ENCODE data around the gene CERS6.

CERS6 gene

DNA sequence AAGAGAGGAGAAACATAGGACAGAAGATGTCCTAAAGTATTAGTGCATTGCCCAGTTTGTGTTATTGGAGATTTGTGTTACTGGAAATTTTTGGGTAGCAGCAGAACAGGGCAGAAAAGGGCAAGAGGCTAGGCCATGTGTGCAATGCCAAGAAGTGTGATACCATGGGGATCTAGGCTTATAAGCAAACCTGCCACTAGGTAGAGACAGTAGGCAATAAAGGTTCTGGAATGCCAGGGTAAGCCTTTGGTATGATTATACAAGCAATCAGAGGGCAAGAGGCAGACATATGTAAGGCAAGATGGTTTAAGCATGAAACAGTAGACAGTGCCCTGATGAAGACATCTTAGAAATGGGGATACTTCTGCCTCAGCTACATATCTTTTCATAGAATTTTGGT lies 12.3 kb upstream of the CERS6 start:
- no peak for DNase-seq

DNA sequence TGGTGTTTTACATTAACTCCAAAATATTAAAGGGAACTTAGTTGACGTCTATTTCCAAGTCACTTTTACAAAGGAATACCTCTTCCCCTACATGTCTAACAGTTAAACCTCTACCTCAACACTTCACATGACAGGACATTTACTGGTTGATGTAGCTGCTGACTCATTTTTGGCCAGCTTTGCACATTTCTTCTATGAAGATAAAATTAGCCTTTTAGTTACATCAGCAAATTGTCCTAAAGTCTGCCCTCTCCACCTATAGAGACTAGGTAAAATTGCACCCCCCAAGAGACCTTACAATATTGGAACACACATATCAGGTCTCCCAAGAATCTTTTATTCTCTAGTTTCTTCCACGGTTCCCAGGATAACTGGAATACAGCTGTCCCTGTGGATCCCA lies 10.1 kb upstream of the CERS6 start:
- DNase-seq: no peak

GRCh38 chr2:168448980-168449379 lies 7.1 kb upstream of the CERS6 start:
- no peak for DNase-seq

DNA sequence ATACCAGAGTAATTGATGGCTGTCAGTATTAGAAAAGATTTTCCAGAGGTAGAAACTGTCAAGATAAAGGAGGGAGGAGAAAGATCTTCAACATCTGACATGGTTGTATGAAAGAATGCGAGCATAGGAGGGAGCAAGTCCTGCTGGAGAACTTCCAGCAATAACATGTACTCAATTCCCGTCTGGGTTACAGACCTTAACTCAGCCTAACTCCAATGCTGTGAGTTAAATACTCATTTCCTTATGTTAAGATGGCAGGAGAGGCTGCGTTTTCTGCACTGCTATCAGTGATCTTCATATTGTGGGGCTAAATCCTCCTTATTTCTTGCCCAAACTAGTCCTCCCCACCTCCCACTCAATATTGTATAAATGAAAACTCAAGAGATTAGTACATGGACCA lies 6.7 kb upstream of the CERS6 start:
- no peak for DNase-seq

GRCh38 chr2:168450171-168450570 lies 5.9 kb upstream of the CERS6 start:
- no peak for DNase-seq

DNA sequence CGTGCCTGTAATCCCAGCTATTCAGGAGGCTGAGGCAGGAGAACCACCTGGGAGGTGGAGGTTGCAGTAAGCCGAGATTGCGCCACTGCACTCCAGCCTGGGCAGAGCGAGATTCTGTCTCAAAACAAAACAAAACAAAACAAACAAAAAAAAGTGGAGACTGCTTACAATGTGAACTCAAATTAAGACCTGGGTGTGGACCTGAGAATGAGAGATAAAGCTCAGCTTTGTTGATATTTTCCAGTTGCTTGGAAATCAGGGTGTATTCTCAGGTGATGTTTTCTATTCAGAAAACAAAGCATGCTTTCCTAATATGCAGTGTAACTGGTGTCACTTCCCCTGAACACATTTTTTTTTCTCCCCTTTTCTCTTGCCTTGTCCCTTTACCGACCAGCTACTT lies 5.3 kb upstream of the CERS6 start:
- no peak for DNase-seq

DNA sequence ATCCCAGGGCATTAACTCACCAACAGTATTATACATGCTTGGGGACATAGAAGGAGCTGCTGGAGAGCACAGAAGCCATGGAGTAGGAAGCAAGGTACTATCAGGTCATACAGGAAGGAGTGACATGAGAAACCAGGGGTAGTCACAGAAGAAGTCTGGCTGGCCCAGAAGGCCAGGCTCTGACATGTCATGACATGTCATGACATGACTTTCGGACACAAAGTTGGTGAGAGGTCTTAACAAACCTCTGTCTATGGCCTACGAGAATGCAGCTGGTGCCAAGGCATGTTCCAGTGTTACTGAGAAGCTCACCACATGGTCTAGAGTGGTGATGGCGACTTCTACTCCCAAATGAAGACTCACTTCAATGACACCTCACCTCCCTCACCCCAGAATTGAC lies 3.3 kb upstream of the CERS6 start:
- no peak for DNase-seq

GRCh38 chr2:168453404-168453803 lies 2.7 kb upstream of the CERS6 start:
- DNase-seq: no peak

DNA sequence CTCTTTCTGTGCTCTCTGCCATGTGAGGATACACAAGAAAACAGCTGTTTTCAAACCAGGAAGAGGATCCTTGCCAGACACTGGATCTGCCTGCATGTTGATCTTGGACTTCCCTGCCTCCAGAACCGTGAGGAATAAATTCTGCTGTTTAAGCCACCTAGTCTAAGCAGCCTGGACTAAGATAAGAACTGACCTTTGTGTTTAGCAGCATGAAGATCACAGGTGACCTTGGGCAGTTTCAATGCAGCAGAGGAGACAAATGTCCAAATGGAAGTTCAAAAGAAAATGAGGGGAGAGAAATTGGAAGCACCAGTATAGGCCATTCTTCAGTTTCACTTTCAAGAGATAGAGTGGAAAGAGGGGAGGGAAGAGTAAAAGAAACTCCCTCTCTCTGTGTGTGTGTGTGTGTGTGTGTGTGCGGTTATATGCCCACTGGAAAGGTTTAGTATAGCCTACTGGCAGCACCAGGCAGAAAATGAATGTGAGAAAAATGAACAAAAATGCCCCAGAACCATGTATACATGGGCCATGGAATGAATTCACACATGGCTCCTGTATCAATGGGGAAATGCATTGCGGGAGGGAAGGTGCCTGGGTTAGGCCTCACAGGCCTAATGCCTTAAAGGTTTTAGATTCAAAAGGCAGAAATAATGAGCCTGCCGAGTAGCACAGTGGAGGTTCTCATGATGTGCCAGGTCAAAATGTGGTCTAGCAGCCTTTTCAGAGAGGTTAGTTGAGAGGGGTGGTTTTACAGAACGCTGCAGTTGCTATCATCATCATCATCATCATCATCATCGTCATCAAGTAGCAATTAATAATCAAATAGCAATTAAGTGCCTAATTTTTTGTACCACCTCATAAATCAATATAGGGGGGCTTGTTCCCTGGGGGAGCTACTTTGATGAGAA lies 1.1 kb upstream of the CERS6 start:
- no peak for DNase-seq

DNA sequence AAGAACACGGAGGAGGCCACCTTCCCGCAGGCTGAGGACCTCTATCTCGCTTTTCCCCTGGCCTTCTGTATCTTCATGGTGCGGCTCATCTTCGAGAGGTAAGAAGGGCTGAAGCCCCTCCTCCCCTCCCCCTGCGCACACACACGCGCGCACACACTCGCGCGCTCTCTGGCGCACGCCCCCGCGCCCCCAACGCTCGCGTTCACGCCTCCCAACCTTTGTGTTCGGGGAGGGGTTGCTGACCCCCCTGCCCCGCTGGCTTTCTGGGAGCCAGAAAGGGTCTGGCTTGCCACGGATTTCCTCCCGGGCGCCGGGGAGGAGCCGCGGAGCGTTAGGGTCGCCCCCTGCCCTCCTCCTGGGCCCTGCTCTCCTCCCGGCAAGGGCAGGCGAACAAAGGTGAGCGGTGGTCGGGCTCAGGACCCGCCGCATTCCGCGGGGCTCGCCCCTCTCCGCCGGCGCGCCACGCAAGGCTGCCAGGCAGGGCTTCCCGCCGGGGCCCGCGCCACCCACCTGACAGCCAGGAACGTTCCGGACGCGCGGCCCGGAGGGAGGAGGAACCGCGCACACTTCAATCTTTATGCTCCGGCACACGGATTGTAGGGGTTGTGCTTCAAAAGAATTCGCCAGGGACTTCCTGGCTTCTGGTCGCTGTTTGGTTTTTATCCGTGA lies 583 bp downstream of the CERS6 start:
- peak; percentile 47 for DNase-seq

DNA sequence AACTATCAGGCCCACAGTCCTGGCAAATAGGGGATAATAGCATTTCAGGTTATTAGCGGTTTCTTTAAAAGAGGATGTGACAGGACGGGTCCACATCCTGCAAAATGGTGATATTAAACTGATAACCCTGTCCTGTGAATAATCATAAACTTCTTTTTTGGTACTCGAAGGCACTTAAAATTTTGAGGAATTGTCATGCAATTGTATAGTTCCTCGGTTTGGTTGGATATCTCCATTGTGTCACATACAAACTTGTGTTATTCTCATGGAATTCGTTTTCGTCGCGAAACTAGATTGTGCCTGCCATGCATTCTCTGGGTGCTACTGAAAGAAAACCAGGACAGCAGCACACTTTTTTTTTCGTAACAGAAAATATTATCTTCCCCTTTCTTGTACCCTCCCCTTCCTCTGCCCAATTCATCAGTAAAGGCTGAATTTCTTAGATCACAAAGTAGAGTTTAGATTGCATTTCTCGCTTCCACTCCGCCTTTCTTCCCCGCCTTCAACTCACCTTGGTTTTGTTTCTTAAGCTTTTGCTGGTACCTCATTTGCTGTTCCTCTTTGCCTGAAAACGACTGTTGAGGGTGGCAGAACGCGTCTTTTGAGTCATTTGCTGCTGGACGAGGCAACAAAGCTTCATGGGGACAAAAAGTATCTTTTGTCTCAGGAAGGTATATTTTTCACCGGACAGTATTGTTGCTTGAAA lies 1.3 kb downstream of the CERS6 start:
- peak; percentile 45 for DNase-seq

GRCh38 chr2:168458139-168458538 lies 2.1 kb downstream of the CERS6 start:
- DNase-seq: no peak

GRCh38 chr2:168459256-168459655 lies 3.2 kb downstream of the CERS6 start:
- no peak for DNase-seq

DNA sequence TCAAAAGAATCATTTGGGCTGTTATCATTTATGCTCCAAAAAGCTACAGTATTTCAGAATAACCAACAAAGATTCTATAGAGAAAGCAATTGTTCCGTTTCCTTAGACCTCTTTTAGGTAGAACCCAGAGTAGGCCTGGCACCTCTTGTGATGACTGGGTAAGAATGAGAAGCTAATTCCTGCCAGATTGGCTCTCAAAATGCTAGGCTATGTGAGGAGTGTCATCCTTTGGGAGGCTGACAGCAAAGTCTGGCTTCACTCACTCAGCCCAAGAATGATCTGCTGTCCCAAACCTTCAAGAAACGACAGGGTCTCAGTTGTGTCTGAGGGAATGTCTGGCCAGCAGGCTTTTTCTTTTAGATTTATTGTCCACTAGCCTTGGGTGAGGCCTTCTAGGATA lies 4.5 kb downstream of the CERS6 start:
- DNase-seq: no peak

DNA sequence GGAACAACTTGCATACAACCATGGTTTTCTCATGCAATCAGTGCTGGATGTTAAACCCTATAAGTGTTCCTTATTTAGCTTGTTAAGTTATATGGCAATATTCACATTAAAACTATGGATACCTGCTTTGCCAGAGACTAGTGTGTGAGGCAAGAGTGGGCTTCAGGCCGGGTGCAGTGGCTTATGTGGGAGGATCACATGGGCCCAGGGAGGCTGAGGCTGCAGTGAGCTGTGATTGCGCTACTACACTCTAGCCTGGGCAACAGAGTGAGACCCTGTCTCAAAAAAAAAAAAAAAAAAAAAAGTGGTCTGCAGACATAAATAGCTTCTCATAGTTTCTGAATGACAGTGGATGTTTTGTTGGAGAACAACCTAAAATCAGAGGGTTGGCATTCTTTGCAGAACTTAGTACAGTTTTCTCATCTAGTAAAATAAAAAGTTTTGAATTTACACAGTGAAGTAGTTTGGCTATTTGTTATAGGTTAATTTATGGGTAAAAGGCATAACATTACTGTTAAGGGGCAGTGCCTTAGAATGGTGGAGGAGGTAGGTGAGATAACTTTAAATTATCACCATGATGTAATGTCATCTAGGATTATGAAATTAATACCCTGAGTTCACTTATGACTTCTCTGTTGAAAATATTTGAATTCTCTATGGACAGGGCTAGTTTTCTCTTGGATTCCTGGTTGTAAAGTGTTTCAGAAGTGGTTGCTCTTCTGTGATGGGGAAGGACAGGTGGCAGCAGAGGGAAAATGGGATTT lies 5.3 kb downstream of the CERS6 start:
- DNase-seq: peak; percentile 26

DNA sequence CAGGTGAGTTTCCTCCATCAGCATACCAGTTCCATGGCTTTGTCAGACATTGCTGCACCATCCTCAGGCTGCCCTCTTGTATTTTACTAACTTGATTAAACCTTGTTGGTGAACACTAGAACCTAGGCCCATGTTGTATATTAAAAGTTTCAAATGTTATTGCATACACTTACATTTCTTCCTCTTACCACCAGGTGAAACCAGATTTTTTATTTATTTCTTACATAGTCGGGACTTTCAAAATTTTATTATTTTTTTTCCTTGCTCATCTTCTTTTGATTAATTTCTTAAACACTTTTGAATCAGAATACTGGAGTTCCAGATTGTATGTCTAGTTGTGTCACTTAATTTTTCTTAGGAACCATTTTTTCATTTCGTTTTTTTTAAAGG lies 5.9 kb downstream of the CERS6 start:
- no peak for DNase-seq

GRCh38 chr2:168462543-168463045 lies 6.5 kb downstream of the CERS6 start:
- no peak for DNase-seq

DNA sequence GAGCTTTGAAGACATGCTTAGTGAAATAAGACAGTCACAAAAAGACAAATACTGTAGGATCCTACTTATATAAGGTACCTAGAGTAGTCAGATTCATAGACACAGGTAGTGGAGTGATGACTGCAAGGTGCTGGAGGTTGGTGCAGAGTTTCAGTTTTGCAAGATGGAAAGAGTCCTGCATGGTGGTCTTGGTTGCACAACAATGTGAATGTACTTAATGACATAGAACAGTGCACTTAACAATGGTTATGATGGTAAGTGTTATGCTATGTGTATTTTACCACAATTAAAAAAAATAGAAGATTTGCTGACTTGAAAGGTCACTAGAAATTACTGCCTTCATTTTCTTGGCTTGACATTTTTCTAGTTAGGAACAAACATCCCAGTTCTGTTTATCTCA lies 9.5 kb downstream of the CERS6 start:
- DNase-seq: peak; percentile 51

DNA sequence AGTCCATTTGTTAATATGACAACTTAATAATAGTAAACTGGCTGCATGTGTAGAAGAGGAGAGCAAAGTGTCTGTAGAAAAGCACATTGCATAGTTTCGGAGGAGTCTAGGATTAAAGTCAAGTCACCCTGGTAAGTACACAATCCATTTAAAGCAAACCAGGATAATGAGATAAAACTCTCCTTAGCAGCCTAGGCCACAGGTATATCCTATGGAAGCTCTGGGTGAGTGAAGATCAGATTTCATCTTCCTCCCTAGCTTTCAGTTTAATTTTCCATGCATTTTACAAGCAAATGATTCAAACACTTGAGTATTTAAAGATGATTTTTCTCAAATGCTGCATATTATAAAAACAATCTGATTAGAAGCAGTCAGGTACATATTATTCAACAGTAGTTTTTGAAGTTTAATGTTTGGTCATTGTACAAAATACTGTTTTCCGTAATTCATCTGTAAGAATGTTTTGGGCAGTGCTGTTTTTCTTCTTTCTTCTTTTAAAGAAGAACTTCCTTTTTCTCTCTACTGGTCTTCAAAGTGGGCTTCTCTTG lies 10.2 kb downstream of the CERS6 start:
- DNase-seq: no peak

DNA sequence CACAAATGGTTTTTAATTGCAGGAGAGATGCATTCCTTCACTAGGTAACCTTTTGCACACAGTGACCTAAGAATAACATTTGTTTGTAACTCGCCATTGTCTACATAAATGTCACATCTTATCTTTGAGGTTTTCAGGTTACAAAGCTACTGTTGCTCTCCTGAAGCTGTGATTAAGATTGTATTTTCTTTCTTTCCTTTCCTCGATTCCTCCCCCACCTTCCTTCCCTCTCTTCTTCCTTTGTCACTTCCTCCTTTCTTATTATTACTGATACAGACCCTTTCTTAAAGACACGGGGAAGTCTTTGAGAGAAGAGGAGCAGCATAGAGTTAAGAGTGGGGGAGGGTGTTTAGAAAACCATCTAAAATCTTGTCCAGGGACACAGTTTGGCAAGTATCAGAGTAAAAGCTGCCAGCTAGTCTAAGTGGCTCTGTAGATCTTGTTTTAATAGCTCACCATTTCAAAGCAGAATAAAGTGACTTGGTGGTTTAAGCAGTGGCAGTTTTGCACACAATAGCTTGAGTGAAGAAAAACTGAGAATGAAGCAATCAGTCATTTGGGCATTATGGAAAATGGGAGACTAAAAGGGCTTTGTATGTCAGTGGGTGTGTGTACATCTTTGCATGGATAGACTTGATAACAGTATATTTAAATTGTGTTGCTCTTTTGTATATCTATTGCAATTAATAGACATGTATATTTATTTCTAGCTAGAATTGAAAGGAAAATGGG lies 10.9 kb downstream of the CERS6 start:
- DNase-seq: no peak

DNA sequence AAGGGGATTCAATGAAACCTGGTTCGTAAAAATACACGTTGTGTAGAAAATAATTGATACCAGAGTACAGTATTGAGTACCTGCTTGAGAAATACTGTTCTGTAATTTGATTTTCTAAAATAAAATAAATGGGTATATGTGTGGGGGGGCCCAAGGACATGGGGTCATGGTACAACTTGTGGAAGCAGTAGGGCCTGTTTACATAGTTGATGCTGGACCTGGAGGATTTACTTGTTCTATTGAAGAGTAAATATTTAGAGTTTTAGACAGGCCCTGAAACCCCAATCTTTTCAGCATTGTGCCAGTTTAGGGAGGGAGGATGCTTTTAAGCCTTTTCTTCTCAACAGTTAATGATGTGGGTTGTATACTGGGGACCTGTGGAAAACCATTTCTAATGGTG lies 11.7 kb downstream of the CERS6 start:
- no peak for DNase-seq

GRCh38 chr2:168468354-168468753 lies 12.3 kb downstream of the CERS6 start:
- no peak for DNase-seq
